Measurements from ENCODE around the gene CHST13. TPM values are rescaled to one million over a fixed set of nuclear protein-coding genes. Genes with fewer than 3 reads are reported as not detected.

The CHST13 gene
- total and polyA plus RNA-seq, 7 donors = 0.25 to 0.66 (median 0.53) TPM; not detected in 3

DNA sequence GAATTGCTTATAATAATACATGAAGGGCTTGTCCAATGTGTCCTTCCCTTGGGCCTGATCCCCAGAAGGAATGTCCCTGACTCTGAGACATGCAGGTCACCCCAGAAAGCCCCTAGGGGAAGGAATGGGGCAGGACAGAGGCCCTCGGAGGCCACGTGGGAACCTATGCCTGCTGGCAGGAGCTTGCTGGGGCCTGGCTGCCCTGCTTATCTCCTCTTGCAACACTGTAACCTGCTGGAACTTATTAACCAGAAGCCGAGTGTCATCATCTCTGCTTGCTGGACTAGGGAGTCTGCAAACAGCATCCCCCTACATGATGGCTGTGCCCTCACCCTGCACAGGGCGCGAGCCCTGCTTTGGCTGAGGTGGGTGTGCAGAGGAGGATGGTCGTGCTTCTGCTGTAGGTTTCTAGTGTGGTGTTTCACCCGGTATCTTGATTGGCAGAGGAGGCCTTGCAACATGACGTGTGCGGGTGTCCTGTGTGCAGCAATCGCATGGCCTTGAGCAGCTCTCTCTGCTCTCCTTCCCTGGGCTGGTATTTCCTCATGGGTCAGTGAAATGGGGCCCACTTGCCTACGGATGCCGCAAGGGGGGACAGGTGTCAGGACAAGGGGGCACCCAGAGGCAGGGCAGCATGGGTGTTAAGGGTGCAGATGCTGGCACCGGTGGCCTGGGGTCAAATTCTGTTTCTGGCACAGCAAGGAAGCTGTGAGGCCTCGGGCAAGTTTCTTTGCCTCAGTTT is 5.0 kb downstream of the CHST13 start:
- WGBS, 2 donors = 72 to 76% methylated on average over 14 of the region's 14 CpGs
- intact Hi-C loops (cut with DNase I) = loop anchor here (10.0 kb wide), 2 partner anchors 126 to 1016 kb away; partner anchors contain the start of gene TXNRD3

DNA sequence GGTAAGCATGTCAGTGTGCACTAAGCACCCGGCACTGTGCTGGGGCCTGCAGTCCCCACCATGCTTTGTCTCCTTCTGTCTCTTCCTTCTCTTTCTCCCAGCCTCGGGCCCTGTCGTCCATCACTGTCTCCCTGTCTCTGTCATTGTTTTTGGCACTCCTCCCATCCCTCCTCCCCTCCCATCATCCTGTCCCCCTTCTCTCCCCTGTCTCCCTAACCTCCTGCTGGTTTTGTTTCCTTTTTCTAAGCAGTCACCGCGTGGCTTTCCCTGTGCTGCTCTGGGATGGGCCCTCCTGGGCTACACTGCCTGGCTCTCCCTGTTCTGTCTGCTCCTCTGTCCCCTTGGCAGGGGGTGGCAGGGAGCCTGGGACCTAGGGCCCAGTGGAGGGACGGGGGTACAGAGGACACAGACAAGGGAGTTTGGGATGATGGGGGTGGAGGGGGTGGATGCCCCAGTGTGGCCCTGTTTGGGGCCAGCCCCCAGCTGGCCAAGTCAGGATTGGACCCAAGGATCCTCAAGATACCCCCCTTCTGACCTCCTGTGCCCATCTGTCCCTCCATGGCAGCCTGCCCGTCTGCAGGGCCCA is 5.7 kb downstream of the CHST13 start:
- H3K4me3 ChIP-seq = no peak overlapping the region
- H3K9me3 ChIP-seq = no peaks in the 10 kb centered on the region
- H3K4me1 ChIP-seq = peaks cover 0 to 3% (median 2%) of the 10 kb centered on the region in 4 donors
- peak; percentile 58 for DNase-seq
- peak overlapping the region in 1 of 4 donors; percentile 46 for H3K27ac ChIP-seq
- WGBS, 2 donors = 58 to 78% methylated on average over 7 of the region's 7 CpGs
- intact Hi-C loops (cut with DNase I) = loop anchor here (10.0 kb wide), 2 partner anchors 125 to 1015 kb away; partner anchors contain the start of gene TXNRD3
- no peak for TF ChIP-seq POLR2AphosphoS5 (IDR thresholded peaks at IDR 0.05)
- TF ChIP-seq POLR2A (IDR thresholded peaks at IDR 0.05) = no peak
- TF ChIP-seq, protein P1, sequence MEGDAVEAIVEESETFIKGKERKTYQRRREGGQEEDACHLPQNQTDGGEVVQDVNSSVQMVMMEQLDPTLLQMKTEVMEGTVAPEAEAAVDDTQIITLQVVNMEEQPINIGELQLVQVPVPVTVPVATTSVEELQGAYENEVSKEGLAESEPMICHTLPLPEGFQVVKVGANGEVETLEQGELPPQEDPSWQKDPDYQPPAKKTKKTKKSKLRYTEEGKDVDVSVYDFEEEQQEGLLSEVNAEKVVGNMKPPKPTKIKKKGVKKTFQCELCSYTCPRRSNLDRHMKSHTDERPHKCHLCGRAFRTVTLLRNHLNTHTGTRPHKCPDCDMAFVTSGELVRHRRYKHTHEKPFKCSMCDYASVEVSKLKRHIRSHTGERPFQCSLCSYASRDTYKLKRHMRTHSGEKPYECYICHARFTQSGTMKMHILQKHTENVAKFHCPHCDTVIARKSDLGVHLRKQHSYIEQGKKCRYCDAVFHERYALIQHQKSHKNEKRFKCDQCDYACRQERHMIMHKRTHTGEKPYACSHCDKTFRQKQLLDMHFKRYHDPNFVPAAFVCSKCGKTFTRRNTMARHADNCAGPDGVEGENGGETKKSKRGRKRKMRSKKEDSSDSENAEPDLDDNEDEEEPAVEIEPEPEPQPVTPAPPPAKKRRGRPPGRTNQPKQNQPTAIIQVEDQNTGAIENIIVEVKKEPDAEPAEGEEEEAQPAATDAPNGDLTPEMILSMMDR (IDR thresholded peaks at IDR 0.05) = no peak
- no peak for TF ChIP-seq EP300 (IDR thresholded peaks at IDR 0.05)
- H3K27me3 ChIP-seq = peaks cover 0 to 14% (median 3%) of the 10 kb centered on the region in 3 donors
- H3K36me3 ChIP-seq = no peaks in the 10 kb centered on the region

More for the DNA sequence above, 5.0 kb downstream of the CHST13 start:
- Histone ChIP-seq H3K27me3 (peaks cover 6 to 21% (median 8%) of the 10 kb centered on the region in 3 donors), H3K4me3 (no peak overlapping the region), H3K4me1 (peaks cover 0 to 10% (median 9%) of the 10 kb centered on the region in 4 donors), H3K9me3 (no peaks in the 10 kb centered on the region), H3K36me3 (no peaks in the 10 kb centered on the region), H3K27ac (no peak overlapping the region)
- DNase-seq = peak; percentile 62
- TF ChIP-seq POLR2A (IDR thresholded peaks at IDR 0.05) (no peak), POLR2AphosphoS5 (IDR thresholded peaks at IDR 0.05) (no peak), EP300 (IDR thresholded peaks at IDR 0.05) (no peak)
- TF ChIP-seq, protein P1 (IDR thresholded peaks at IDR 0.05) = no peak

DNA sequence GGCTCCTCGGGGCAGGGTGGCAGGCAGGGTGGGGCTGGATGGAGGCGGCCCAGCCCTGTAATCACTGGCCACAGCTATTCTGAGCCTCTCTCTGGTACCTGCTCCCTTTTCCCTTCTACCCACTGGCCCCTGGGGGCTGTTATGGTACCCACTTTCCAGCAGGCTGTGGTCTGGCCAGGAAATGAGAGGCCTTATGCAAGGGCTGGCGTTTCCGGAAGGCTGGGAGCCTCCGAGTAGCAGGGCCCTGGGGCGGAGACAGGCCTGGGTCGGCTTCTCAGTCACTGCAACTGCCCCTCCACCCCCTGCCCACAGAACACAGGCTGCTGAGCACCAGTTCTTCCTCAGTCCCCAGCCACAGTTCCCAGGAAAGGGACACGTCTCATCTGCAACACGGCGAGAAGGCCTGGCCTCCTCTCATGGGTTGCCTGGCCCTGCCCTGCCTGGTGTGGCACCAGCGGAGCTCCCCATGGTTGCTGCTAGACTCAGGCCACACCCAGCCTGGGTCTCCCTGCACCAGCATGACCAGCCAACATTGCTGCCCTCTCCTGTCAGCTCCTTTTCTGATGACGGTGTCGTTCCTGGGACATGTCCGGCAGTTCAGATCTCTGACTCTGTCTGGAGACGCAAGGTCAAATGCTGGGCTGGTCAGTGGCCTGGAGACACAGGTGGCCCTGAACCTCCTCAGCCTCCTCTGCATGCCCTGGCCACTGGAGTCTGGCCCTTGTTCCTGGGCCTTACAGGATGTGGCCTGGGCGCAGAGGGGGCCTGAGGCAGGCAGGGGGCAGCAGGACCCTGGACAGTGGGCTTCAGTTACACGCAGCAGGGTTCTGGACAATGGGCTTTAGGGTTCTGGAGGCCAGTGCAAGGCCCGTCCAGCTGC is 6.5 kb downstream of the CHST13 start:
- peak; percentile 68 for DNase-seq
- no peak overlapping the region for H3K4me3 ChIP-seq
- H3K27me3 ChIP-seq = peaks cover 0 to 7% (median 0%) of the 10 kb centered on the region in 3 donors
- H3K9me3 ChIP-seq = no peaks in the 10 kb centered on the region
- TF ChIP-seq POLR2AphosphoS5 (IDR thresholded peaks at IDR 0.05) = no peak
- TF ChIP-seq, protein P1 (IDR thresholded peaks at IDR 0.05) = no peak
- no peak for TF ChIP-seq EP300 (IDR thresholded peaks at IDR 0.05)
- H3K36me3 ChIP-seq = no peaks in the 10 kb centered on the region
- H3K4me1 ChIP-seq = no peaks in the 10 kb centered on the region
- H3K27ac ChIP-seq = peak overlapping the region in 1 of 4 donors; percentile 46
- 63 to 81% methylated on average over 18 of the region's 18 CpGs for WGBS, 2 donors
- intact Hi-C loops (cut with DNase I) = no loop called here

DNA sequence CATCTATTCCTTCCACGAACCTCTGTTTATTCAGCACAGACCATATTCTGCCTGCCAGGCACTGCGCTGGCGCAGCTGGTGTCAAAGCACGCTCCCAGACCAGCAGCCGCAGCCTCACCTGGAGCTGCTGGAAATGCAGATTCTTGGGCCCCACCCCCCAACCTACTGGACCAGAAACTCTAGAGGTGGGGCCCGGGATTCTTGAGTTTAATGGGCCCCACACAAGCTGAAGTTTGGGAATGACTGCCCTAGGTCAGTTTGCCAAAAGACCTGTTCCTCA is 7.0 kb downstream of the CHST13 start:
- H3K27ac ChIP-seq = no peak overlapping the region

More for the DNA sequence above, 7.0 kb downstream of the CHST13 start:
- no peak overlapping the region for H3K4me3 ChIP-seq
- peaks cover 0 to 8% (median 0%) of the 10 kb centered on the region in 3 donors for H3K27me3 ChIP-seq
- WGBS, 2 donors = 84 to 92% methylated on average over 6 of the region's 6 CpGs
- H3K4me1 ChIP-seq = no peaks in the 10 kb centered on the region
- no peaks in the 10 kb centered on the region for H3K9me3 ChIP-seq
- intact Hi-C loops (cut with DNase I) = no loop called here
- no peak for TF ChIP-seq EP300 (IDR thresholded peaks at IDR 0.05)
- no peak for TF ChIP-seq POLR2A (IDR thresholded peaks at IDR 0.05)
- TF ChIP-seq POLR2AphosphoS5 (IDR thresholded peaks at IDR 0.05) = no peak
- TF ChIP-seq, protein P1 (IDR thresholded peaks at IDR 0.05) = no peak
- peak; percentile 36 for DNase-seq
- no peaks in the 10 kb centered on the region for H3K36me3 ChIP-seq

Data from sigmoid colon (tissue), 7 donors.